B cell (primary cell): ENCODE measurements around the gene BABAM2. TPM values are rescaled to one million over a fixed set of nuclear protein-coding genes. Genes with fewer than 3 reads are reported as not detected.

Source experiments
- ATAC-seq: fragments of 200-7000 bp; cut with Tn5 transposase; one replicate; pipeline ENCODE4 v1.10.0; 2021; ENCODE audit warnings: low read depth, mild to moderate bottlenecking, moderate number of reproducible peaks, moderate library complexity
- CTCF ChIA-PET: fragments of 350-600 bp; sonication (Branson Sonifier 250); formaldehyde crosslinking; loops from one replicate; lab custom pipeline; 2021; ENCODE audit warnings: antibody characterized with exemption, inconsistent platforms; lab: Charles Lee
- POLR2A ChIA-PET: fragments of 350-600 bp; sonication (Branson Sonifier 250); formaldehyde crosslinking; loops from one replicate; lab custom pipeline; 2021; ENCODE audit warnings: antibody characterized with exemption; lab: Charles Lee
- DNase-seq: peaks from one replicate; pipeline ENCODE4 v3.0.0; 2013
- H2AFZ ChIP-seq: 2 replicates; pipeline ENCODE4 v1.6.1; 2012; ENCODE audit warnings: mild to moderate bottlenecking, low read depth, low read length; ENCODE audit not compliant: insufficient read depth, poor library complexity, severe bottlenecking
- H3K27ac ChIP-seq, 2 donors: 1 replicate in 1 of 2; 2 replicates in 1 of 2; pipeline ENCODE4 v1.5.1; 2012 to 2013; ENCODE audit warnings: low read length in 2 of 2, mild to moderate bottlenecking in 2 of 2, moderate library complexity in 1 of 2
- H3K27me3 ChIP-seq, 4 experiments: fragments of 200-600 bp in 1 of 4; sonication (generic) in 1 of 4; replicated peaks in 1 of 4; 1 replicate in 2 of 4; 2 replicates in 2 of 4; pipeline versions ENCODE4 v1.6.1 to v1.7.0; 2013 to 2016; ENCODE audit warnings: low read length in 3 of 4, mild to moderate bottlenecking in 2 of 4, mixed read lengths in 1 of 4, moderate library complexity in 1 of 4; ENCODE audit not compliant: insufficient read depth in 4 of 4, control insufficient read depth in 3 of 4; ENCODE audit errors: control extremely low read depth in 1 of 4
- H3K36me3 ChIP-seq, 2 experiments: replicated peaks in 1 of 2; 1 replicate in 1 of 2; 2 replicates in 1 of 2; pipeline versions ENCODE4 v1.6.1 to v1.7.1; 2013; ENCODE audit warnings: low read length in 1 of 2; ENCODE audit not compliant: insufficient read depth in 2 of 2, control insufficient read depth in 1 of 2; ENCODE audit errors: control extremely low read depth in 1 of 2, extremely low read depth in 1 of 2
- H3K4me1 ChIP-seq, 2 donors: fragments of 200-600 bp in 1 of 2; sonication (generic) in 1 of 2; 1 replicate in 1 of 2; 2 replicates in 1 of 2; pipeline versions ENCODE4 v1.5.1 to v1.6.1; 2013 to 2017; ENCODE audit warnings: low read length in 2 of 2; ENCODE audit not compliant: control insufficient read depth in 2 of 2, insufficient read depth in 2 of 2
- H3K4me2 ChIP-seq: replicated peaks from 2 replicates; pipeline ENCODE3; 2012; ENCODE audit warnings: mild to moderate bottlenecking, low read depth, low read length; ENCODE audit not compliant: poor library complexity, severe bottlenecking
- H3K4me3 ChIP-seq, 5 experiments: fragments of 200-600 bp in 1 of 5; sonication (generic) in 1 of 5; 1 replicate in 3 of 5; 2 replicates in 2 of 5; pipeline versions ENCODE4 v1.5.1 to v1.7.0; 2011 to 2016; ENCODE audit warnings: low read length in 4 of 5, mild to moderate bottlenecking in 4 of 5, low read depth in 2 of 5, control low read depth in 1 of 5, moderate library complexity in 1 of 5; ENCODE audit not compliant: insufficient read depth in 1 of 5; ENCODE audit errors: control extremely low read depth in 1 of 5, extremely low read depth in 1 of 5
- H3K79me2 ChIP-seq: fragments of 200-600 bp; sonication (generic); one replicate; pipeline ENCODE4 v1.6.0; 2016; ENCODE audit warnings: low read length; ENCODE audit not compliant: control insufficient read depth, insufficient read depth
- H3K9ac ChIP-seq: fragments of 200-600 bp; sonication (generic); 2 replicates; pipeline ENCODE4 v1.6.1; 2017; ENCODE audit warnings: mild to moderate bottlenecking, low read length, moderate library complexity
- H3K9me3 ChIP-seq, 3 donors: one replicate each; pipeline versions ENCODE4 v1.6.1 to v1.7.1; 2013; ENCODE audit warnings: low read length in 2 of 3; ENCODE audit not compliant: control insufficient read depth in 2 of 3, insufficient read depth in 1 of 3; ENCODE audit errors: control extremely low read depth in 1 of 3
- H4K20me1 ChIP-seq: 2 replicates; pipeline ENCODE4 v1.6.0; 2012; ENCODE audit warnings: mild to moderate bottlenecking, low read length; ENCODE audit not compliant: insufficient read depth, control insufficient read depth, poor library complexity, severe bottlenecking
- H3K27ac Mint-ChIP-seq: one replicate; pipeline ENCODE4 v1.8.0; 2021; ENCODE audit warnings: mixed read lengths
- H3K27me3 Mint-ChIP-seq: one replicate; pipeline ENCODE4 v1.8.0; 2021; ENCODE audit warnings: mixed read lengths
- H3K4me1 Mint-ChIP-seq: one replicate; pipeline ENCODE4 v1.8.0; 2021; ENCODE audit warnings: mixed read lengths
- H3K4me3 Mint-ChIP-seq: one replicate; pipeline ENCODE4 v1.8.0; 2021; ENCODE audit warnings: mixed read lengths
- H3K9me3 Mint-ChIP-seq: one replicate; pipeline ENCODE4 v1.8.0; 2022; ENCODE audit warnings: mixed read lengths; ENCODE audit not compliant: insufficient read depth
- EZH2 ChIP-seq: IDR thresholded peaks from 2 replicates; pipeline ENCODE4 v1.6.1; 2012; ENCODE audit warnings: borderline replicate concordance, low read depth, mild to moderate bottlenecking, moderate library complexity, low read length; ENCODE audit not compliant: insufficient read depth, poor library complexity, severe bottlenecking
- WGBS: methylation state at CpG from one replicate; pipeline ENCODE4 v1.1.5; 2013; ENCODE audit warnings: missing lambda C conversion rate; ENCODE audit not compliant: insufficient coverage; 5-methylcytosine and 5-hydroxymethylcytosine counted together
- intact Hi-C: fragments of 100-400 bp; cut with micrococcal nuclease; formaldehyde crosslinking; loops from one replicate; pipeline ENCODE4 v1.10.0; 2022
- polyA plus RNA-seq: library from polyadenylated mRNA; depleted of rRNA; stranded (reverse); fragments of >200 nt; gene quantifications from 2 replicates; pipeline ENCODE4 v1.2.3, GENCODE V29; 2012
- total RNA-seq, 2 donors: library from RNA; stranded (reverse); fragments of 120-200 nt in 1 of 2; gene quantifications; 1 replicate in 1 of 2; 2 replicates in 1 of 2; pipeline versions ENCODE4 v1.2.3 to v1.2.4, GENCODE V29; 2013 to 2022
- TF ChIP-seq, protein P1 (sequence below): fragments of 200-600 bp; IDR thresholded peaks from one replicate; pipeline ENCODE4 v1.8.0; 2022; ENCODE audit warnings: antibody characterized with exemption, mild to moderate bottlenecking

The BABAM2 gene
- total and polyA plus RNA-seq, 2 donors (not counting 1 experiment from before 2014, with no cell fraction given): 22.3 to 69.6 TPM

DNA sequence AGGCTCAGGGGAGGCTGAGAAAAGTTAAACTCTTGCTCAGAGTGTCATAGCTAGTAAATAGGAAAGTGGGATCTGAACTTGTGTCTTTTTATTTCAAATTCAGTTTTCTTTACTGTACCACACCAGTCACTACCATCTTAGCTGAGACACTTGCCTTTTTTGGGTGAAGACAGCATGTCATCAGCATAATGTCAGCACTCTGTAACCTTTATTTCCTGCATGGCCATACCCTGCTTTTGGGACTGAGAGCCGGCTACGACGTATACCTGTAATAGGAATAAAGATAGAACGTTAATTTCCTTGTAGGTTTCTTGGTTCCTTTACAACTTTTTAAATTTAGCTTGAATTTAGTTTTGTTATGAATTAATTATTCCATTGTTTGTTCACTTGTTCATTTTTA is 202.8 kb downstream of the BABAM2 start:
- Histone ChIP-seq H3K4me1 (no peaks in the 10 kb centered on the region), H4K20me1 (no peaks in the 10 kb centered on the region), H3K27me3 (no peaks in the 10 kb centered on the region), H3K9ac (no peak overlapping the region), H3K9me3 (no peaks in the 10 kb centered on the region), H3K36me3 (no peaks in the 10 kb centered on the region), H2AFZ (no peak overlapping the region), H3K27ac (no peak overlapping the region), H3K4me3 (no peak overlapping the region), H3K79me2 (no peaks in the 10 kb centered on the region), H3K4me2 (no peak overlapping the region)
- WGBS: no CpG with 5 or more reads among the region's 4 CpGs
- Mint-ChIP-seq H3K4me3 (no peak overlapping the region), H3K9me3 (no peaks in the 10 kb centered on the region), H3K27ac (no peak overlapping the region), H3K27me3 (no peaks in the 10 kb centered on the region), H3K4me1 (no peaks in the 10 kb centered on the region)
- ATAC-seq: no peak
- DNase-seq: no peak
- ChIA-PET CTCF (no interaction called here), POLR2A (no interaction called here)
- TF ChIP-seq, protein P1, sequence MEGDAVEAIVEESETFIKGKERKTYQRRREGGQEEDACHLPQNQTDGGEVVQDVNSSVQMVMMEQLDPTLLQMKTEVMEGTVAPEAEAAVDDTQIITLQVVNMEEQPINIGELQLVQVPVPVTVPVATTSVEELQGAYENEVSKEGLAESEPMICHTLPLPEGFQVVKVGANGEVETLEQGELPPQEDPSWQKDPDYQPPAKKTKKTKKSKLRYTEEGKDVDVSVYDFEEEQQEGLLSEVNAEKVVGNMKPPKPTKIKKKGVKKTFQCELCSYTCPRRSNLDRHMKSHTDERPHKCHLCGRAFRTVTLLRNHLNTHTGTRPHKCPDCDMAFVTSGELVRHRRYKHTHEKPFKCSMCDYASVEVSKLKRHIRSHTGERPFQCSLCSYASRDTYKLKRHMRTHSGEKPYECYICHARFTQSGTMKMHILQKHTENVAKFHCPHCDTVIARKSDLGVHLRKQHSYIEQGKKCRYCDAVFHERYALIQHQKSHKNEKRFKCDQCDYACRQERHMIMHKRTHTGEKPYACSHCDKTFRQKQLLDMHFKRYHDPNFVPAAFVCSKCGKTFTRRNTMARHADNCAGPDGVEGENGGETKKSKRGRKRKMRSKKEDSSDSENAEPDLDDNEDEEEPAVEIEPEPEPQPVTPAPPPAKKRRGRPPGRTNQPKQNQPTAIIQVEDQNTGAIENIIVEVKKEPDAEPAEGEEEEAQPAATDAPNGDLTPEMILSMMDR: no peak
- TF ChIP-seq EZH2: no peak
- intact Hi-C loops: no loop called here

DNA sequence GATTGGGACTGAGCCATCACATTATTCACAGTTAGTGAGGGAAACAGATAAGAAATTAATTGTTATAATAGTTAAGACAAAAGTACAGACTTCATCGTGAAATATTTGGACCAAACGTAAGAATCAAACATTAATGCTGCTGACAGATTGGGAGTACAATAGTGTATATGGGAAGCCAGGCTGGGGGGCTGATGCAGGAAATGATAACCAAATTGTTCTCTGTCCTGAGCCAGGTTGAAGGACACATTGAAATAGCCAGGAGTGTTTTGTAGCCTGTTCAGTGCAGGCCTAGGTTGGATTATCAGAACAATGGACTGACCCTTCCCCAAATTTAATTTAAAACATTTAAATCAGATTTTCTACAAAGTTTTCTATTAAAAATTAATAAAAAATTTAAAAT is 203.2 kb downstream of the BABAM2 start:
- no peak for DNase-seq
- Histone ChIP-seq H3K9me3 (no peaks in the 10 kb centered on the region), H3K27me3 (no peaks in the 10 kb centered on the region), H3K4me3 (no peak overlapping the region), H4K20me1 (no peaks in the 10 kb centered on the region), H2AFZ (no peak overlapping the region), H3K36me3 (no peaks in the 10 kb centered on the region), H3K9ac (no peak overlapping the region), H3K4me1 (no peaks in the 10 kb centered on the region), H3K27ac (no peak overlapping the region), H3K79me2 (no peaks in the 10 kb centered on the region), H3K4me2 (no peak overlapping the region)
- Mint-ChIP-seq H3K4me3 (no peak overlapping the region), H3K27me3 (no peaks in the 10 kb centered on the region), H3K27ac (no peak overlapping the region), H3K9me3 (no peaks in the 10 kb centered on the region), H3K4me1 (no peaks in the 10 kb centered on the region)
- ChIA-PET CTCF (no interaction called here), POLR2A (no interaction called here)
- no peak for ATAC-seq
- 100% methylated on average over 2 of the region's 2 CpGs for WGBS
- intact Hi-C loops: no loop called here
- TF ChIP-seq EZH2: no peak
- TF ChIP-seq, protein P1: no peak
